ENCODE results near the gene MTF2. TPM values are rescaled to one million over a fixed set of nuclear protein-coding genes. Genes with fewer than 3 reads are reported as not detected.

Gene MTF2
- total and polyA plus RNA-seq, 2 experiments from 2014 or later: 14.1 to 17.6 TPM

GRCh38 chr1:93078203-93078602, 880 bp upstream of the MTF2 start:
- peak; percentile 4 for DNase-seq
- peak overlapping the region; percentile 97 for H3K4me3 ChIP-seq
- peaks cover 47% of the 10 kb centered on the region for H3K79me2 ChIP-seq (ENCODE audit: insufficient read depth)
- WGBS, 2 experiments (ENCODE audit: low coverage in 1 of 2, low lambda C conversion rate in 2 of 2, missing lambda C conversion rate in 2 of 2): 9 to 12% methylated on average over 3 of the region's 3 CpGs
- H2AFZ ChIP-seq: peak overlapping the region; percentile 96
- peaks cover 25% of the 10 kb centered on the region for H3K4me1 ChIP-seq (ENCODE audit: insufficient read depth)
- no peaks in the 10 kb centered on the region for H3K9me2 ChIP-seq (ENCODE audit: insufficient read depth)
- H3K27me3 ChIP-seq (replicated peaks; ENCODE audit: insufficient read depth): no peaks in the 10 kb centered on the region
- in situ Hi-C loops (cut with MboI): no loop called here
- no peaks in the 10 kb centered on the region for H3K36me3 ChIP-seq (ENCODE audit: low read depth)
- peak overlapping the region; percentile 93 for H3K9ac ChIP-seq
- no peaks in the 10 kb centered on the region for H4K20me1 ChIP-seq (ENCODE audit: insufficient read depth)
- TF ChIP-seq EZH2 (IDR thresholded peaks at IDR 0.05; ENCODE audit: insufficient read depth, poor library complexity, severe bottlenecking) (no peak), EZH2phosphoT487 (IDR thresholded peaks at IDR 0.05; ENCODE audit: insufficient read depth, low read depth) (no peak)
- H3K9me3 ChIP-seq (ENCODE audit: low read depth): no peaks in the 10 kb centered on the region
- peaks cover 25% of the 10 kb centered on the region for H3F3A ChIP-seq (ENCODE audit: insufficient read depth)
- H3K27ac ChIP-seq: peak overlapping the region; percentile 76
- H3K4me2 ChIP-seq (ENCODE audit: unreplicated experiment): peak overlapping the region; percentile 90

- H3K4me3 ChIP-seq: peak overlapping the region; percentile 97
- peaks cover 51% of the 10 kb centered on the region for H3K79me2 ChIP-seq (ENCODE audit: insufficient read depth)
- H3K36me3 ChIP-seq (ENCODE audit: low read depth): no peaks in the 10 kb centered on the region
- in situ Hi-C loops (cut with MboI): no loop called here
- no peaks in the 10 kb centered on the region for H3K9me3 ChIP-seq (ENCODE audit: low read depth)
- H3K9ac ChIP-seq: peak overlapping the region; percentile 93
- peaks cover 25% of the 10 kb centered on the region for H3F3A ChIP-seq (ENCODE audit: insufficient read depth)
- H3K4me1 ChIP-seq (ENCODE audit: insufficient read depth): peaks cover 25% of the 10 kb centered on the region
- DNase-seq: no peak
- 0 out of 2 replicates have a peak, but pooled peaks cover under 1% of the 10 kb centered on the region for H4K20me1 ChIP-seq (ENCODE audit: insufficient read depth)
- 2 to 3% methylated on average over 7 of the region's 7 CpGs for WGBS, 2 experiments (ENCODE audit: low coverage in 1 of 2, low lambda C conversion rate in 2 of 2, missing lambda C conversion rate in 2 of 2)
- peak overlapping the region; percentile 90 for H3K4me2 ChIP-seq (ENCODE audit: unreplicated experiment)
- H3K27me3 ChIP-seq (replicated peaks; ENCODE audit: insufficient read depth): no peaks in the 10 kb centered on the region
- TF ChIP-seq EZH2phosphoT487 (IDR thresholded peaks at IDR 0.05; ENCODE audit: insufficient read depth, low read depth) (no peak), EZH2 (IDR thresholded peaks at IDR 0.05; ENCODE audit: insufficient read depth, poor library complexity, severe bottlenecking) (no peak)
- peak overlapping the region; percentile 96 for H2AFZ ChIP-seq
- H3K27ac ChIP-seq: peak overlapping the region; percentile 76
- H3K9me2 ChIP-seq (ENCODE audit: insufficient read depth): no peaks in the 10 kb centered on the region
Measured at GRCh38 chr1:93078638-93078985, 471 bp upstream of the MTF2 start.

- in situ Hi-C loops (cut with MboI): no loop called here
- peaks cover 25% of the 10 kb centered on the region for H3F3A ChIP-seq (ENCODE audit: insufficient read depth)
- peak overlapping the region; percentile 76 for H3K27ac ChIP-seq
- TF ChIP-seq EZH2 (IDR thresholded peaks at IDR 0.05; ENCODE audit: insufficient read depth, poor library complexity, severe bottlenecking): no peak
- no peak for TF ChIP-seq EZH2phosphoT487 (IDR thresholded peaks at IDR 0.05; ENCODE audit: insufficient read depth, low read depth)
- 0 out of 2 replicates have a peak, but pooled peaks cover 3% of the 10 kb centered on the region for H4K20me1 ChIP-seq (ENCODE audit: insufficient read depth)
- H3K27me3 ChIP-seq (replicated peaks; ENCODE audit: insufficient read depth): no peaks in the 10 kb centered on the region
- H3K9ac ChIP-seq: peak overlapping the region; percentile 93
- peaks cover 62% of the 10 kb centered on the region for H3K79me2 ChIP-seq (ENCODE audit: insufficient read depth)
- peak overlapping the region; percentile 96 for H3K4me2 ChIP-seq (ENCODE audit: unreplicated experiment)
- no peaks in the 10 kb centered on the region for H3K9me2 ChIP-seq (ENCODE audit: insufficient read depth)
- H3K4me1 ChIP-seq (ENCODE audit: insufficient read depth): peaks cover 25% of the 10 kb centered on the region
- peak overlapping the region; percentile 97 for H3K4me3 ChIP-seq
- H2AFZ ChIP-seq: peak overlapping the region; percentile 96
- DNase-seq: peak; percentile 49
- peaks cover 4% of the 10 kb centered on the region; the same call in 1 of the 2 replicates for H3K36me3 ChIP-seq (ENCODE audit: low read depth)
- 0 to 1% methylated on average over 8 to 13 of the region's 13 CpGs for WGBS, 2 experiments (ENCODE audit: low coverage in 1 of 2, low lambda C conversion rate in 2 of 2, missing lambda C conversion rate in 2 of 2)
- no peaks in the 10 kb centered on the region for H3K9me3 ChIP-seq (ENCODE audit: low read depth)
Measured at GRCh38 chr1:93079685-93080141, 630 bp downstream of the MTF2 start.

GRCh38 chr1:93080179-93080823, 1.2 kb downstream of the MTF2 start:
- H3K36me3 ChIP-seq (ENCODE audit: low read depth): peaks cover 6% of the 10 kb centered on the region; the same call in 1 of the 2 replicates

More at GRCh38 chr1:93080179-93080823, 1.2 kb downstream of the MTF2 start:
- H4K20me1 ChIP-seq (ENCODE audit: insufficient read depth): 0 out of 2 replicates have a peak, but pooled peaks cover 3% of the 10 kb centered on the region
- H2AFZ ChIP-seq: peak overlapping the region; percentile 96
- 1 to 2% methylated on average over 5 of the region's 5 CpGs for WGBS, 2 experiments (ENCODE audit: low coverage in 1 of 2, low lambda C conversion rate in 2 of 2, missing lambda C conversion rate in 2 of 2)
- peaks cover 68% of the 10 kb centered on the region for H3K79me2 ChIP-seq (ENCODE audit: insufficient read depth)
- H3K27me3 ChIP-seq (replicated peaks; ENCODE audit: insufficient read depth): no peaks in the 10 kb centered on the region
- H3K4me1 ChIP-seq (ENCODE audit: insufficient read depth): peaks cover 25% of the 10 kb centered on the region
- no peaks in the 10 kb centered on the region for H3K9me2 ChIP-seq (ENCODE audit: insufficient read depth)
- no peaks in the 10 kb centered on the region for H3K9me3 ChIP-seq (ENCODE audit: low read depth)
- H3K4me3 ChIP-seq: peak overlapping the region; percentile 97
- peak overlapping the region; percentile 76 for H3K27ac ChIP-seq
- peak overlapping the region; percentile 96 for H3K4me2 ChIP-seq (ENCODE audit: unreplicated experiment)
- peak overlapping the region; percentile 93 for H3K9ac ChIP-seq
- peaks cover 25% of the 10 kb centered on the region for H3F3A ChIP-seq (ENCODE audit: insufficient read depth)
- DNase-seq: peak; percentile 85
- in situ Hi-C loops (cut with MboI): no loop called here
- TF ChIP-seq EZH2phosphoT487 (IDR thresholded peaks at IDR 0.05; ENCODE audit: insufficient read depth, low read depth) (no peak), EZH2 (IDR thresholded peaks at IDR 0.05; ENCODE audit: insufficient read depth, poor library complexity, severe bottlenecking) (no peak)

Data from GM23248 (cell line).